Astrocyte (in vitro differentiated cells and primary cell): Measurements from ENCODE around the gene NODAL.

Experiments used
- CTCF ChIP-seq: IDR thresholded peaks from 2 replicates; pipeline ENCODE4 v1.5.1; 2011; ENCODE audit warnings: low read depth, mild to moderate bottlenecking, inconsistent platforms, low read length, moderate library complexity; ENCODE audit not compliant: insufficient read depth
- EZH2 ChIP-seq: IDR thresholded peaks from 2 replicates; pipeline ENCODE4 v1.6.1; 2012; ENCODE audit warnings: mild to moderate bottlenecking, low read length, inconsistent platforms; ENCODE audit not compliant: insufficient read depth

- TF ChIP-seq CTCF (no peak), EZH2 (no peak)
Measured at GRCh38 chr10:70412356-70412755, 29.1 kb downstream of the NODAL start.
